HepG2 (cell line): ENCODE measurements around the gene SCRN3. TPM values are rescaled to one million over a fixed set of nuclear protein-coding genes. Genes with fewer than 3 reads are reported as not detected.

ENCODE experiments used
- ARID2 ChIP-seq: sonication (generic); formaldehyde crosslinking; IDR thresholded peaks from 2 replicates; pipeline ENCODE4 v1.8.1; 2022; ENCODE audit warnings: mild to moderate bottlenecking, missing genetic modification reagents, borderline replicate concordance
- CAMTA2 ChIP-seq: sonication (generic); formaldehyde crosslinking; IDR thresholded peaks from 2 replicates; pipeline ENCODE4 v1.4.0; 2020; ENCODE audit warnings: mild to moderate bottlenecking, missing genetic modification reagents, borderline replicate concordance
- CEBPG ChIP-seq: IDR thresholded peaks from 2 replicates; pipeline ENCODE4 v1.6.1; 2016
- ELF3 ChIP-seq: IDR thresholded peaks from 2 replicates; pipeline ENCODE4 v1.6.1; 2016; ENCODE audit warnings: missing genetic modification reagents, missing compliant biosample characterization
- HDAC1 ChIP-seq: sonication (generic); formaldehyde crosslinking; IDR thresholded peaks from 2 replicates; pipeline ENCODE4 v1.5.1; 2020; ENCODE audit warnings: mild to moderate bottlenecking, missing genetic modification reagents
- IRX3 ChIP-seq: sonication (generic); formaldehyde crosslinking; IDR thresholded peaks from 2 replicates; pipeline ENCODE4 v1.8.1; 2023; ENCODE audit warnings: mild to moderate bottlenecking, low read depth, missing genetic modification reagents, borderline replicate concordance
- NFAT5 ChIP-seq: sonication (generic); formaldehyde crosslinking; IDR thresholded peaks from 2 replicates; pipeline ENCODE4 v1.4.0; 2020; ENCODE audit warnings: missing genetic modification reagents
- RARG ChIP-seq: sonication (generic); formaldehyde crosslinking; IDR thresholded peaks from 2 replicates; pipeline ENCODE4 v1.4.0; 2020; ENCODE audit warnings: low read depth, mild to moderate bottlenecking, missing genetic modification reagents
- ZNF646 ChIP-seq: sonication (generic); formaldehyde crosslinking; IDR thresholded peaks from 2 replicates; pipeline ENCODE4 v1.9.0; 2021; ENCODE audit warnings: mild to moderate bottlenecking, missing genetic modification reagents
- polyA plus RNA-seq, 8 experiments: library from polyadenylated mRNA; depleted of rRNA in 3 of 8; stranded (reverse) in 7 of 8; unstranded in 1 of 8; fragments of >200 nt; fragmentation: Illumina TruSeq in 4 of 8; extraction: Trizol in 4 of 8; gene quantifications; 2 replicates each; pipeline versions ENCODE4 v1.2.1 to v1.2.3, GENCODE V29; 2011 to 2016; ENCODE audit warnings: low read depth in 4 of 8, missing spikeins in 1 of 8, mixed read lengths in 1 of 8; ENCODE audit not compliant: insufficient read depth in 1 of 8
- total RNA-seq, 5 experiments: library from RNA; depleted of rRNA; stranded (reverse); fragments of >200 nt; fragmentation: Illumina TruSeq; extraction: Trizol; gene quantifications; 2 replicates each; pipeline ENCODE4 v1.2.3, GENCODE V29; 2016; ENCODE audit warnings: low read depth in 1 of 5
- TF ChIP-seq, protein P1 (sequence below): sonication (generic); formaldehyde crosslinking; IDR thresholded peaks from 2 replicates; pipeline ENCODE4 v1.4.0; 2020; ENCODE audit warnings: mild to moderate bottlenecking, missing genetic modification reagents, borderline replicate concordance
- TF ChIP-seq, protein P2 (sequence below): IDR thresholded peaks from 2 replicates; pipeline ENCODE4 v1.6.1; 2016; ENCODE audit warnings: mild to moderate bottlenecking, missing biosample characterization, missing genetic modification reagents

The SCRN3 gene
- total and polyA plus RNA-seq, 2 of the 13 experiments (the other 11 are each of a cell fraction or from before 2014, with no cell fraction given): 6.6 to 11.3 TPM

DNA sequence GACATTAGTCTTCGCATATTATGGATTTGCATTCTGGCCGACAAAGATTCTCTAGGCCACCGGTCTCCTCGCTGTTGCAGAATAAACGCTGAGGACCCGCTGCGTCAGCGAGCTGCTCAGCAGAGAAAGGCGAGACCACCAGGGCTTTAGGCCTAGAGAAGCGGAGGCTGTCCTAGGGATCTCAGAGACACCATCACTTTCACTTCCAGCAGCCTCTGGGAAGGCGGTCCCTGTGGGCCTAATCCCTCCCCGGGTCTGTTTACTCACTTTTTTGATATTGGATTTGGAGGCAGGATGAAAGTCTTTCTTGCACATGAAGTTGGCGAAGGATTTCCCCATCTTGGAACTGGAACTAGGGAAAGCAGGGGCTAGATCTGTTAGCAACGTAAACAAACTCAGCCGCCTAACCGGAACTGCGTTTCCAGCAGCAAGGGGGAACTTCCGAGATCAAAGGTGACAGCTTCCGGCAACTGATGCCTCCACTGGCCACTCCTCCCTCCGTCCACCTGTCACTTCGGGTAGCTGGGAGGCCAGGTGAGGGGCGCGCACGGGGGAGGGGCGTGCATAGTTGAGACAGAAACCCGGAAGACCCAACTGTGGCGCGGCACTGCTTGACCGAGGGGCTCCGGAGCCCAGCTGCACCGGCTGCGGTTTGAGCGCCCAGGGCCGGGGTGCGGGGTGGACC, at the start of gene SCRN3 (continued):
- TF ChIP-seq RARG (CRISPR knock-in tag): no peak
- no peak for TF ChIP-seq IRX3 (CRISPR knock-in tag)
- TF ChIP-seq ZNF646 (CRISPR knock-in tag): no peak
- TF ChIP-seq CEBPG (CRISPR knock-in tag): no peak
- TF ChIP-seq, protein P1, sequence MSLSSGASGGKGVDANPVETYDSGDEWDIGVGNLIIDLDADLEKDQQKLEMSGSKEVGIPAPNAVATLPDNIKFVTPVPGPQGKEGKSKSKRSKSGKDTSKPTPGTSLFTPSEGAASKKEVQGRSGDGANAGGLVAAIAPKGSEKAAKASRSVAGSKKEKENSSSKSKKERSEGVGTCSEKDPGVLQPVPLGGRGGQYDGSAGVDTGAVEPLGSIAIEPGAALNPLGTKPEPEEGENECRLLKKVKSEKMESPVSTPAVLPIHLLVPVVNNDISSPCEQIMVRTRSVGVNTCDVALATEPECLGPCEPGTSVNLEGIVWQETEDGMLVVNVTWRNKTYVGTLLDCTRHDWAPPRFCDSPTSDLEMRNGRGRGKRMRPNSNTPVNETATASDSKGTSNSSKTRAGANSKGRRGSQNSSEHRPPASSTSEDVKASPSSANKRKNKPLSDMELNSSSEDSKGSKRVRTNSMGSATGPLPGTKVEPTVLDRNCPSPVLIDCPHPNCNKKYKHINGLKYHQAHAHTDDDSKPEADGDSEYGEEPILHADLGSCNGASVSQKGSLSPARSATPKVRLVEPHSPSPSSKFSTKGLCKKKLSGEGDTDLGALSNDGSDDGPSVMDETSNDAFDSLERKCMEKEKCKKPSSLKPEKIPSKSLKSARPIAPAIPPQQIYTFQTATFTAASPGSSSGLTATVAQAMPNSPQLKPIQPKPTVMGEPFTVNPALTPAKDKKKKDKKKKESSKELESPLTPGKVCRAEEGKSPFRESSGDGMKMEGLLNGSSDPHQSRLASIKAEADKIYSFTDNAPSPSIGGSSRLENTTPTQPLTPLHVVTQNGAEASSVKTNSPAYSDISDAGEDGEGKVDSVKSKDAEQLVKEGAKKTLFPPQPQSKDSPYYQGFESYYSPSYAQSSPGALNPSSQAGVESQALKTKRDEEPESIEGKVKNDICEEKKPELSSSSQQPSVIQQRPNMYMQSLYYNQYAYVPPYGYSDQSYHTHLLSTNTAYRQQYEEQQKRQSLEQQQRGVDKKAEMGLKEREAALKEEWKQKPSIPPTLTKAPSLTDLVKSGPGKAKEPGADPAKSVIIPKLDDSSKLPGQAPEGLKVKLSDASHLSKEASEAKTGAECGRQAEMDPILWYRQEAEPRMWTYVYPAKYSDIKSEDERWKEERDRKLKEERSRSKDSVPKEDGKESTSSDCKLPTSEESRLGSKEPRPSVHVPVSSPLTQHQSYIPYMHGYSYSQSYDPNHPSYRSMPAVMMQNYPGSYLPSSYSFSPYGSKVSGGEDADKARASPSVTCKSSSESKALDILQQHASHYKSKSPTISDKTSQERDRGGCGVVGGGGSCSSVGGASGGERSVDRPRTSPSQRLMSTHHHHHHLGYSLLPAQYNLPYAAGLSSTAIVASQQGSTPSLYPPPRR (CRISPR knock-in tag): no peak; the same call in 1 of the 2 replicates
- peak; percentile 96 for TF ChIP-seq ELF3 (CRISPR knock-in tag)
- 0 out of 2 replicates have a peak, but pooled peaks have one; percentile 25 for TF ChIP-seq CAMTA2
- no peak; the same call in 1 of the 2 replicates for TF ChIP-seq NFAT5 (CRISPR knock-in tag)
- TF ChIP-seq, protein P2, sequence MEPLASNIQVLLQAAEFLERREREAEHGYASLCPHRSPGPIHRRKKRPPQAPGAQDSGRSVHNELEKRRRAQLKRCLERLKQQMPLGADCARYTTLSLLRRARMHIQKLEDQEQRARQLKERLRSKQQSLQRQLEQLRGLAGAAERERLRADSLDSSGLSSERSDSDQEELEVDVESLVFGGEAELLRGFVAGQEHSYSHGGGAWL (CRISPR knock-in tag): peak; percentile 59
- peak; percentile 96 for TF ChIP-seq HDAC1 (CRISPR knock-in tag)
- peak; percentile 11; the same call in 1 of the 2 replicates for TF ChIP-seq ARID2 (CRISPR knock-in tag)
